CMK (cell line): ENCODE results near the gene PNMA1.

Experiments used
- DNase-seq: peaks from one replicate; pipeline ENCODE4 v3.0.0-alpha.2; 2010; ENCODE audit warnings: low read depth

Gene PNMA1

DNA sequence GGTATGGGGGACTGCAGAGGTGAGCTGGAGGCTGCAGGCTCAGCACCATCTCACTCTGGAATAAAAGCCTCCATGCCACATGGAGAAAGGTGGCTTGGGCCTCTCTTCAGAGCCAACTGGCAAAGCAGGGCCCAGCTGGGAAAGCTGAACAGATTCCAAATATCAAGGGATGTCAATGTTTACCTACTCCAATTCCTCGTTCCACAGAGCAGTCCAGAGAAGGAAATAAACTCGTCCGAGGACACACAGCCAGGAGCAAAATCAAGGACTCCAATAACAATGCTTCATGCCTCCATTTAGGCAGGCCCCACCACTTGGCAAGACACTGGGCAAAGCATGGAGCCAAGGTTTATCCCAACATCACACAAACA is 36.3 kb upstream of the PNMA1 start:
- no peak for DNase-seq

DNA sequence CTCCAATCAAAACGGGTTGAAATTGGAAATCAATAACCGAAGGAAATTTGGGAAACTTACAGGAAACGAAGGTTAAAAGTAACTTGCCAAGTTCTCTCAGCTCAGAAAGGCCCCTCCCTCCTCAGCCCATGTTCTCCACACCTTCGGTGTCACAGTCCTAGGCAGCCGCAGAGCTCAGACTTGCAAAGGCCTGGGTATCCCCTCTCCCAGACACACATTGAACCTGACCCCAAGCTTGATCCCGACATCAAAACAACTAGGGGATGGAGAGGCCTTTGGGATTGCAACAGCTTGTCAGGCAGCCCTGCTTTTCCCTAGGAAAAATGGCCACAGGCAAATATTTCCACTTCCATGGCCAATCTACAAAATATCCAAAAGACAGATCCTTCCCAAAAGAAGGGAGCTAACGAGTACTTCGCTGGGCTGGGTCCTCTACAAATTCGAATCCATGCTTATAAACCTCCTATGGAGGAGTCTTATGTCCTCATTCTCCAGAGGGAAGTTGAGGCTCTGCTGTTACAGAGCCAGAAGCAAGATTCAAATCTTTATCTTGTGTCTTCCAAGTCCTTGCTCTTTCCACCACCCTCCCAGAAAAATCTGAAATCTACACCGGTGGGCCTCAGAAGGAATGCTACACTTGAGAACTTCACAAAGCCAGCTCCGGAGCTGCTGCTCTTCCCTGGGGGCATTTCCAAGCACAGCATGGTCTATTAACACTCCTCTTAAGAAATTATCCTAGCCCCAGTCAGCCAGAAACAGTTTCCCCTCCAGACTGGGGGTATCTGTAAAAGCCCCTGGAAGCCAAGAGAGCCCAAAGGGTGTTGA is 35.7 kb upstream of the PNMA1 start:
- no peak for DNase-seq

DNA sequence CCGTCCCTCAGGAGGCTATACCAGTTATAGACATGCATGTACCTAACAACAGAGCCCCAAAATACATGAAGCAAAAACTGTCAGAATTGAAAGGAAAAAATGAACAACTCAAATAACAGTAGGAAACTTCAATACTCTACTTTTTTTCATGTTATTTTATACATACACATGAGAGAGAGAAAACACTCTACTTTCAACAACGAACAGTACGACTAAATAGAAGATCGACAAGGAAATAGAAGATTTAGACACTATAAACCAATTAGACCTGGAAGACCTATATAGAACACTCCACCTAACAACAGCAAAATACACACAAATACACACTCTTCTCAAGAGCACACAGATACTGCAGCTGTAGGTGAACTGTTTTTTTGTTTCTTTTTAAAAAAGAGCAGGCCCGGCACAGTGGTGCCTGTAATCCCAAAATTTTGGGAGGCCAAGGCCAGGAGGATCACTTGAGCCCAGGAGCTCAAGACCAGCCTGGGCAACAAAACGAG is 34.7 kb upstream of the PNMA1 start:
- no peak for DNase-seq

DNA sequence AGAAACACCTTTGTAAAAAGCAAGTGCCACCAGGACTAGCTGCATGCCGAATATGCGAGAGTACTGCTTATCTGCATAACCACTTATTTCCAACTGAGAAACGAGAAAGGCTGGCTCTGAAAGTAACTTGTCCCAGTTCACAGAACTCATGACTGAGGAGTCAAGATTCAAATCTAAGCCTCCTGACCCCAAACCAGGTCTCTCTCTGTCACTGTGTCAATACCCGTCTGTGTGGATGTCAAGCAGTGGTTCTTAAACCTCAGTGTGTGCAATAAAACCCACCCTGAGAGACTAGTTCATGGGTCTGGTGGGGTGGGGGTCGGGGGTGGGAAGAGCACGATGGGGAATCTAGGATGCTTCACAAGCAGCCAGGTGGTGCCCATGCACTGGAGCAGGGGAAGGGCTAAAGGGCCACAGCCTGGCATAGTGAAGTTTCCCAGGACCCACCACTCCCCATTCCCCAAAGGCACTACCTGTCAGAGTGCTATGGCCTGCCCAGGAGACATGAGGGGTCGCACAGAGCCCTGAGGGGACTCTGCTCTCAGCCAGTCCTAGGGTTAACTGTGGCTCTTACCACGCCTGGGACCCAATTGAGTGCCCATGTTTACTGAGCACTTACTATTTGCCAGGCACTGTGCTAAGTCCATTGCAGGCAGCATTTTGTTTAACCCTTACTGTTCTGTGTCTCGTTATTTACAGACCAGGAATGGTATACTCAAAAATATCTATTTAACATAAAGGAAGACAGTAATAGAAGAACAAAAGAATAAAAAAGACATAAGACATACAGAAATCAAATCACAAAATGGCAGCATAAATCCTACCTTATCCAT is 33.4 kb upstream of the PNMA1 start:
- DNase-seq = no peak

DNA sequence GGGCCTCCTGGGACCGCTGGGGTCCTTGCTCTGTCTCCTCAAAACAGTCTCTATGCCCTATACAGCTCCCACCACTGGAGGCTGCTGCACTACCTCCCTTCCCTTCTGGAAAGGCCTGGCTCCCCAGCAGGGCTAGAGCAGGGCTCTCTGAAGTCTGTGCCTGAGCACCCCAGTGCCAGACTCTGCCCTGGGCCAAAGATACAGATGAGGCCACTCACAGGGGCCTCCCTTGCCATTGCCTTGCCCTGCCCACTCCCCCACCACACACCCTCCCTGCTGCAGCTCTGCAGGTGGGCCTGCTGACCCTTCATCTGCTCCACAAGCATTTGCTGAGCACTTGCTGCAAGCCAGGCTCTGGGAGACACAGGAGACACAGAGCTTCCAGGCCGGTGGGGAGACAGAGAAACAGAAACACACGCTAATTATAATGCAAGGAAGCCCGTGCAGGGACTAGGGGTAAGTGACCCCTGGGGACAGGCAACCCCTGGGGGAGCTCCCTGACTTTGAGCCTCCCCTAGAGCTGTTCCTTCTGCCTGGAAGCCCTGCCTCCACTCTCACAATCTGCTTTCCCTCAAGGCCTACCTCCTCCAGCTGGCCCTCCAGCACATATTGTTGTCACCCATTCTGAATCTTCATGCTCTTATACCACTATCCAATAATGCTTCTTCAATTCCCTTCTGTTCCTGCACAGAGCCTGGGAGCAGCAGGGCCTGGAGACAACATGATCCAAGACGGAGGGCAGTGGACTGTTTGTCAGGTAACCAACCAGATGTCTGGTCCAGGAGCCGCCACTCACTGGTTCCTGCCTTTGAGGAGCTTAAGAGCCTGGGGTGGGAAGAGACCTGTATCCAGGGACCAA is 32.6 kb upstream of the PNMA1 start:
- DNase-seq = no peak

DNA sequence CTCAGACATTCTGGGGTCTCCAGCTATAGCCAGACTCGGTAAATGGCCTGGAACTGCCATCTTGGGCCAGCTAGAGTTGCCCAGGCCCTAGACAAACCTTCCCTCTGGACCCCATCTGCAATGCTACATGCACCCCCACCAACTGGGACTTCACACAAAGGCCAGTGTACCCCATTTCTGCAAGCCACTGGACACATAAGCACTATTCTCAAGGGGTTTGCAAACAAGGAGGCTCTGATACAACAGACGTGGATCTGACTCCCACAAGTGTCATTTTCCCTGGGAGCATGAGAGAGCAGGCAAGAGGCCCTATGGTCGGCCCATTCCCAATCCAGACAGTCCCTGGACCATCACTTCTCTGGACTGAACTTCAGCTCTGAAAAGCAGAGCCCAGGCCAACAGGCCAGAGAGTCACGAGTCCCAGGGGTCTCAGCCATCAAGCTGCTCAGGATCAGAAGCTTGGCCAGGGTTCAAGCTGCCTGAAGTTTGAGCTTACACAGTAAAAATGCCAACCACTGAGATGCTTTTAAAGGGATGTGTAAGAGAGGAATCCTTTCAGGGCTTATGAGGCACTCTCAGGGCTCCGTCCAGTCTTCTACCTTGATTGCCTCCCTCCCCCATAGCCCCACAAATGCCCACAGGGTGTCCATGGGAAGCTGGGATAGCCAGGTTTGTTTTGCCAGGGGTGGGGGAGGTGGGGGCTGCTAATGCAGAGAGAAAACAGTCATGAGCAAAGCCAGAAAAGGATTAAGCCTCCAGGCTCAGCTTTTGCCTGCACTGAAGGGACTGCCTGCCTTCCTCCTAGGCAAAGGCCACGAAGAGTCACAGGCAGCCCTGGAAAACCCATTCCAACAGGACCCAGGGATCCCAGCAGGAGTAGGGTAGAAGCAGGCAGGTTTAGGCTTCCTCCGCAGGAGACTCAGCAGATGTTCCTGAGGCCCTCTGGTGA is 31.7 kb upstream of the PNMA1 start:
- no peak for DNase-seq

DNA sequence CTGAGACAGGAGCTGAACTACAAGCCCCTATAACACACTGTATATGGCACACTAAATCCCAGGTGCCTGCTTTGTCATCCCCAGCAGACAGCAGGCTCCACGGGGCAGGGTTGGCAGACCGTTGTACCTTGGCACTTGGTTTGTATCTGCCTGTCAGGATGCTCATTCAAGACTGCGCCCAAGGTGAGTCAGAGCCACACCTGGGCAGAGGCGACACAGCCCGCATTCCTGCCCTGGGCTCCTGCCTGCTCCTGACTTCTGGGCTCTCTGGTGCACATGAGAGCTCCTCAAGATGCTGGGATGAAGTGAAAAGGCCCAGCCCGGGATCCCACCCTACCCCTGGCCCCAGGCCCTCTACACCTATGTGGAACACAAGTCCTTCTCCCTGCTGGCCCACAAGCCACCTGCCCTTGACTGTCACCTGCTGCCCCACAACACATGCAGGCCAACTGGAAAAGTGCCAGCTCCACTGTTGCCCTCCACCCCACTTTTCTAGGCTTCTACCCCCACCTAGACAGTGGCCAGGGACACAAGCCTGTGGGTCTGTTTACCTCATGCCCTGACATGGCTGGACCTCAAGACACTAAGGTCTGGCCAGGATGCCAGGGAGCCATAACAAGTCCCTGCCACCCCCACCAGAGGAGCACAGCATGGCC is 30.8 kb upstream of the PNMA1 start:
- no peak for DNase-seq

DNA sequence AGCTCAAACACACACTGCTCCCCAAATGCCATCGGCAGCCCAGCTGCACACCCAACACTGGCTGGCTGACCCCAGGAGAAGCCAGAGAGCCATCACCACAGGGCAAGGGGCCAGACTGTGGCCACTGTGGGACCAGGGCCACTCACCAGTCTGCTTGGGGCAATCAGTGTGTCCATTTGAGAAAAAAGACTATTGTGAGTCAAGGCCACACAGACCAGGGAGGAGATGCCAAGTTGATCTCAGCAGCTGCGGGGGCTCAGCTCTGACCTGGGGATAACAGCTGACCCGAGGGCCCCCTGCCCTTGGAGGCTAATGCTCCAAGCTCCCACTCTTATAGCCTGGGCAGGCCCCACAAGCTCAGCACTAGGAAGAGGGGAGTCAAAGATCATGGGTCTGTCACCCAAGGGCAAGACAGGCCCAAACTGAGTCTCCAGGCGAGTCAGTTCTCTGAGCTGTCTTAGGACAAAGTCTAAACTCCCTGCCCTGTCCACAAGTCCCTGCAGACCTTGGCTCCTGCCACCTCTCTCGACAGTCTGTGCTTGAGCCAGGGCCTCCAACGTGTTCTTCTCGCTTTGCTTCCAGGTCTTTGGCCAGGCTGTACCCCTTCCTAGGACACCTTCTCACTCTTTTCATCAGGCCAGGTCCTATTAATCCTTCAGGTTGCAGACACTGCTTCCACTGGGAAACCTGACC is 30.1 kb upstream of the PNMA1 start:
- no peak for DNase-seq

DNA sequence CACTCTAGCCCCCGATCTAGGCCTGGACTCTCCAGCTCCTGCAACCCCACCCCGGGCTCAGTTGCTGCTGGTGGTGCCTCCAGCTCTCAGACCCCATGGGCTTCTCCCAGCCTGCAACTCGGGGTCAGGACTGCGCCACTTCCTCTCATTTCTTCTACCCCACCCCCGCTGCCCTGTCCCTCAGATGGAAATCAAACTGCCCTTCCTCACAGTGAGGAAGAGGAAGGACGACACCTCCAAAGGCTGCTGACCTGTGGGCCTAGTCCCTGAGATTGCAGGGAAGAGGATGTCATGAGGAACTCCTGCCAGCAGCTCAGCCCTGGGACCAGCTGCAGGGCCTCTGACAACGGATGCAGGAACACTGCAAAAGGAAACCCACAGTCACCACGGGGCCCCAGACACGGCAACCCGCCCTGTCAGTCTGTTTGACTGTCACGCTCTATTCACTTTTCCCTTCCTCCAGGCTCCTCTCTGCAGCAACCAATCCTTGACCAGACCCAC is 29.3 kb upstream of the PNMA1 start:
- peak; percentile 78 for DNase-seq

DNA sequence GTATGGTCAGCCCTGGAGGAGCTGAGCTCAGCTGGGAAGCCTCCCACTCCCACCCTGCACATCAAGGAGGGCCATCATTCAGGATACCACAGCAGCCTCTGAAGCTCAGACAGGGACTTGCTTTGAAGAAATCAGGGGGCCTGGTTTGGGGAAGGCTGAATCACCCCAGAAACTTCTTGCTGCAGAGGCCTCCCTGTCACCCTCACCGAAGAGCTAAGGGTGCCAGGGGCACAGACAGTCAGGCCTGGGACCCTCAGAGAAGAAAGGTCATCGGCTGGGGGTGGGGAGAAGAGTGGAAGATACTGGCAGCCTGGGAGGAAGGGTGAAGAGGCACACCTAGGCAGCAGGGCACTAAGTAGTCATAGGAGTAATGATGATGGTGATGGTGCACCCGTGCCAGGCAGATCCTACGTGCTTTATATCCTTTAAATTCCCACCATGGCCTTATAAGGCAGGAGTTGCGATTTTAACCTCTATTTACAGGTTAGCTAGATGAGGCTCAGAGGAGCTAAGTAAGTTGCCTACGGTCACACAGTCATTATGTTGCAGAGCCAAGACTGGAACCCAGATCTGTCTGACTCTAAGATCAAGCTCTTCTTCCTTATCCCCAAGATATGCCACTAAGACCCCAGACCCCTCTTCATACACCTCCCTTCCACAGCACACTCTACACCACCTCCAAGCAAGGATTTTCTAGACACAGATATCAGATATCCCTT is 28.5 kb upstream of the PNMA1 start:
- DNase-seq = no peak

DNA sequence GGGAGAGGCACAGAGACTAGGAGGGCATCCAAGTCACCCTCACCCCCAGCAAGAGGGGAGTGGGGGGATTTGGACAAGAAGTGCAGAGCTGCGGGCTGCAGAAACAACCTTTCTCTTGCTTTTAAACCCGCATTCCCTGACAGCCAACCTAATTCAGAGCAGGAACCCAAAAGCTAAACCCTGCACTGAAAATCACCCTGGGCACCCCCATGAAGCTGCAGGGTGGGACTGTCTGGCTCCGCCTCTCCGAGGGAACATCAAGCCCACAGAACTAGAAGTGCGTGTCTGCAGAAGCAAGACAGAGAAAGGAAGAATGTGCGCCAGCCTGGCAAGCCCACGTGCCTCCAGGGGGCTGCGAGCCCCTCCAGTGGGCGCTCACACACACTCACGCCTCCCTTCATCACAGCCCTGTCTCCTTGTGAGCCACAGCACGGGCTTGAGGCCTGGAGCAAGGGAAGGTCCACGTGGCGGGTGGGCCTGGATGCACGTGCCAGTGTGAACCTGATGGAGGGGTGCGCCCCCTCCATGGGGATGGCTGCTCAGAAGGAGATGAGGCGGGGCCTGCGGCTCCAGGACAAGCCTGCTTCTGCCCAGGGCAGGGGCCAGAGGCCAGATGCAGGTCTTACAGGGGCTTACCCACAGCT is 27.8 kb upstream of the PNMA1 start:
- peak; percentile 80 for DNase-seq

DNA sequence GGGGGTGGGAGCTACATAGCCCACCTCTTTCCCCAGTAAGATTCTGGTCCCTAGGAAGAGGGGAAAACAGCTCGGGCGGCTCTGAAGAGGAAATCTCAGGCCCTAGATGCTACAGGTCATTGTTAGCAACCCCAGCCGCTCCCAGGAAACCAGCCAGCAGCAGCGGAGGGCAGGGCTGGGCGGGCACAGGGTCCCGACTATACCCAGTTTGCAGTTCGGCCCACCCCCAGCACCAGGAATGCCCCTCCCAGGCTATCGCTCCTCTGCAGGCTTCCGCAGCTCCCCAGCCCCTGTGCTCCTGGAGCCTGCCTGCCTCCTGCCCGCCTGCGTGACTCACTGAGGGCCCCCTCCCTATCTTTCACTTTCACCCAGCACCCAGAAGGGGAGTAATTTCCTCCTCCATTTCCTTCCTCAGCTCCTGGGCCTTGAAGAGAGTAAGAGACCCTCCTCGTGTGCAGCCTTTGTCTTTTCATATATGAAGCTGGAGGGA is 27.2 kb upstream of the PNMA1 start:
- peak; percentile 87 for DNase-seq

DNA sequence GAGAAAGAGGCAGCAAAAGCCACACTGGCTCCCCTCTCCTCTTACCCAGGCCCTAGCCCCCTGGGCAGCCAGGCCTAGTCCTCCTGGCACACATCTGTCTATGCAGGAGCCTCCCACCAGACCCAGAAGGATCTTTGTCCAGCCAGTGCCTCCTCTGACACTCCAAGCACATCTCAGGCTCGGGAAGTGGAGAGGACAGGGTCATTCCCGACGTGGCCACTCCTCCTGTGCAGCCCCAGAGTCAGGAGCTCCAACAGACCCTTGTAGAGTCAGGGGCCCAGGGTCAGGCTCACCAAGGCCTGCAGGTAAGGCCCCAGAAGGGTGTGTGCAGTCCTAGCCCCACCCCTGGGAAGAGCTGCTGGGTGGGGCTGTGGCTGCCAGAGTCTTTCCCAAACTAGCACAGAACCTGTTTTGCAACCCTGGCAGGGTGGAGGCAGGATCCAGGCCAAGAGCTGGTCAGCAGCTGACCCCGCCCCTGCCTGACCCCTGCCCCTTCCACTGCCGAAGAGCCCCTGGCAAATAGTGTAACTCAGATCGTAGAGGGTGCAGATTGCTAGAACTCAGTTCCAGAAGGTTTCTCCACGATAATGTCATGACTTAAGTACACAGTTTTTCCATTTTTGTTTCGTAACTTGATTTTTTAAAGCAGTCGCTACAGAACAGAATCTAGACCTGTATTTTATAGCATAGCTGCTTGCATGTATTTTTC is 26.6 kb upstream of the PNMA1 start:
- DNase-seq = no peak

DNA sequence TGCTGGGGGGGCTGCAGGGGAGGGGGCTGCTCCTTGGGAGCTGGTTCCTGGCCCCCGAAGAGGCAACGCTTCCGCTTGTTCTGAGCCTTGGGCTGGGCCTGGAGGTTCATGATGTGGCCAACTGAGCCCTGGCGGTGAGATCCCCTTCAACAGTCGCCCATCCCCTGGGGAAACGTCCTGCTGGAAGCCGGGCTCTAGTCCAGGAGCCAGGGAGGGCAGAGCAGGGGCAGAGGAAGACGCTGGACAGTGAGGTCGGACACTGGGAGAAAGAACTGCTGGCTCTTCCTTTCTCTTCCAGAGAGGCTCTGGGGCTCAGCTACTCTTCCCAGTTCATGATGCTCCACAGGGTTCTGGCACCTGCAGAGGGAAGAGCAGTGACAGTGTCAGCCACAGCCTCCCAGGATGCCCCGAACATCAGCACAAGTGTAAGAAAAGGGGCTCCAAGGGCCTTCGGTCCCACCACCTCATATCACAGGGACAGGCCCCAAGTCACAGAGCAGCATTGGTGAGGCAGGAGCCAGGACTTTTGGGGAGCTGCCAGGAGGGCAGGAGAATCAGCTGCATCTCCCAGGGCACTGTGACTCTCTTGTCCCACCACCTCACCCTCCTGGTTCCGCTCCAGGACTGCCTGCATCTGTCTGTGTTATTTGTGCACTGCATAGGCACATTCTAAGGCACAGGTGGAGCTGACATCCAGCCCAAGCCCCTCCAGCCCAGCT is 25.9 kb upstream of the PNMA1 start:
- no peak for DNase-seq

DNA sequence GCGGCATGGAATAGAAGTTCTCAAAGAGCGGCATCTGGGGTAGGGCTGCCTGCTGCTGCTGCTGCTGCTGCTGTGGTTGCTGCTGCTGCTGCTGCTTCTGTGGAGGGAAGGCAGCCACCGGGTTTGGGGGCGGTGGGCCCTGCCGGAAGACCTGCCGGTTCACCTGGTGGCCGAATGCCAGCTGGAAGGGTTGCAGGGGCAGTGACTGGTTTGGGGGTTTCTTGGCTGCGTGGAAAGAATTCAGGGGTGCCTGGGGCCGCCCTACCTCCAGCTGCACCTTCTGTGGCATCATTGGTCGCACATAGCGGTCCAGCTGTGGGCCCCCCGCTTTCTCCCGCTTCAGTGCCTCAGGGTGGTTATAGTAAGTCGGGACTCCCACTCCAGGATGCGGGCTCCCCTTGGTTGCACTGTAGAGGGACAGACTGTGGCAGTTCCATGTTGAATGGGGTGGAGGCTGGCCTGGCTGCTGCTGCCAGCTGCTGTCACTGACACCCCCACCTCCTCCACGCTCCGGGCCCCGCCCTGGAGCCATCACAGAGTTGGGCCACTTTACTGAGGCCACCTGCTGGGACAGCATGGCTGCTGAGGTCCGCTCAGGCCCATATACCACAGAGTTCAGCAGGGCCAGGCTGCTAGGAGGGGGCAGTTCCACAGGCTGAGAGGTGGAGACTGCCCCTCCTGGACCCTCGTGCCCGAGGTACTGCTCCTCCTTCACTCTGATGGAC is 25.2 kb upstream of the PNMA1 start:
- no peak for DNase-seq

DNA sequence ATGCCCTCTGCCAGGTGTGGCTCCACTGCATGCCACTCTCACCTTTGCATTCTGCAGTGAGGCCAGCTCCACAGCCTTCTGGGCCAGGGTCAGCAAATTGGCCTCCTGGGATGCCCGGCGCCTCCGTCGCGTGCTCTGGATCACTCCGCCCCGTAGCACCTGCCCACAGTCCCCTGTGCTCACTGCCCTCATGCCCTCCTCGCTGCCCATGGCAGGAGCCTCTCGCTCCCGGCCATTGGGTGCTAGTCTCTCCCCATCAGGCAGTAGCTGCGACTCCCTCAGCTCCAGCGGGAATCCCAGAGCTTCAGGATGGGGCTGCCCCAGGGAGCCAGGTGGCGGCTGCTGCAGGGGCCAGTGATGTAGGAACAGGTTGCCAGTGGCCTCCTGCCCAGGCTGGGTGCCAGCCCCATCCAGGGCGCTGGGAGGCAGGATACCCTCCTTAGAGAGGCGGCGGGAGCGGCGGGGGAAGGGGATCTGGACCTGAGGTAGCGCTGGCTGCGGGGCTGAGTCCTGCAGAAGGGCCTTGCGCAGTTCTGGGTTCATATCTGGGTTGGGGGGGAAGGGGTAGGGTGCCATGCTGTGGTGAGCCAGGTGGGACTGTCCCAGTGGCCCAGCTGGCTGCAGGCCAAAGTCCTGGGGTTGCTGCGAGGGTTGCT is 24.5 kb upstream of the PNMA1 start:
- no peak for DNase-seq
